T-helper 1 cell treated with Interleukin-12 subunit alpha and Interleukin-12 subunit beta and Interleukin-4 antibody, amounts not matched to agents 30 ng/mL and 1 ng/mL, for 36 hours (primary cell): ENCODE measurements around the gene CTCFL. TPM values are rescaled to one million over a fixed set of nuclear protein-coding genes. Genes with fewer than 3 reads are reported as not detected.

Experiments
- intact Hi-C: fragments of 100-400 bp; cut with micrococcal nuclease; formaldehyde crosslinking; loops from one replicate; pipeline ENCODE4 v1.15.1; 2024
- total RNA-seq: library from RNA; stranded (reverse); gene quantifications from 2 replicates; pipeline ENCODE4 v1.2.3, GENCODE V29; 2022

Gene CTCFL
- total RNA-seq, 1 donor from 2014 or later = not detected

DNA sequence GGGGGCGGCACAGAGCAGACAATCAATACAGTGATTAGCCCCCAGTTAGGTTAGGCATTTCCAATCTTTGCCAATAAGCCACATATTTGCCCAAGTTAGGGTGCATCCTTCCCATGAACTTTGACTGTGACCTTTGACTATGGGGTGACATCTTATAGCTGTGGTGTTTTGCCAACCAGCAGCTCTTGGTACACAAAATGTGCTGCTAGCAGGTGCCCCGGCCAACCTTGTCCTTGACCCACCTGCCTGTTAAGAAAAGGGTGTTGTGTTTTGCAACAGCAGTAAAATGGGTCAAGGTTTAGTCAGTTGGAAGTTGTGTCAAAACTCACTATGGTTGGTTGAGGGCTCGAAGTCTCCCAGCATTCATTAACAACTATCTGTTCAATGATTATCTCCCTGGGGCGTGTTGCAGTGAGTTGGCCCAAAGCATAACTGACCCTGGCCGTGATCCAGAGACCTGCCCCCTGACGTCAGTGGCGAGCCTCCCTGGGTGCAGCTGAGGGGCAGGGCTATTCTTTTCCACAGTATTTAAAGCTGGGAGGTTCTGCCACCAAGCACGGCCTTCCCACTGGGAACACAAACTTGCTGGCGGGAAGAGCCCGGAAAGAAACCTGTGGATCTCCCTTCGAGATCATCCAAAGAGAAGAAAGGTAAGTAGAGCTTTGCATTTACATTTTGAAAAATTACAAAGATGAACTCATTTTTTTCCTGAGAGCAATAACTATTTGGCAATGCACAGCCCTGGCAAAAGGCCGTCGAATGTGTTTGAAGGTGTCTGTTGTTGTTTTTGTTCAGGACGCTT lies 35.8 kb upstream of the CTCFL start, which contains the start of gene PCK1:
PCK1 (plus strand) TSS at position 557 of the 802 bp plus-strand sequence. CDS start 302 bp downstream, outside the sequence.
- intact Hi-C loops = no loop called here

DNA sequence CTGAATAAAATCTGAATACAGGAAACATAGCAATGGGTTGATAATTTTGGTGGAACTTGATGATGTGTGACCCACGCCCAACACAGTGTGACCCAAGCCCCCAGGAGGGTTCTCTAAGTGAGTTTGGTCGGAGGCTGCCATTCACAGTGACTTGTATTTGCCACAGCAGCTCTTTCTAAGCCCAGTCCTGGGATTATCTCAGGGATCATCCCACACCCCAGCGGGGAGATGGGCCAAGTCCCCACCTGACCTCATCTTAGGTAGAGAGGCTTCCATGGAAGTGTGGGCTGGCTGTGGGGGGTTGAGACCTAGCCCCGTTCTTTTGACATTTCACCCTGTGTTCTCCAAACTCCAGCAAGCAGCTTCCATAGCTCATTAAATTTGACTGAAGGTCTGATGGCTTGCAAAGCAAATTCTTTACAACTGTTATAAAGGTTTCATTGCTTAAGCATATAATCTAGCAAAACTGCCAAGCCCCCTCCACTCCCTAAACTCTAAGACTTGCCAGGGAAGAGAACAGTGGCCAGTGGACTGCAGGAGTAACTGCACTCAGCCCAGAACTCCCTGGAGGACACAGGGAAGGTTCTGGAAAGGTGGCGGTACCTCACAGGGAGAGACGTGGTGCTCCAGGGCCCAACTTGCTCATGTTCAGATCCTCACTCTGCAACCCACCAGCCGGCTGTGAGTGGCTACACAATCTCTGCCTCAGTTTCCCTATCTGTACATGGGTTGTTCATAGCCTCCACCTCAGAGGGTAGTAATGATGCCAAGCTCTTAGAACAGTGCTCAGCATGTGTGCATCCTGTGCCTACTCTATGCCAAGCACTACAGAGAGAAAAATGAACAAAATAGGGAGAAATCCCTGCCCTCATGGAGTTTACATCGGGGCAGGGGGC lies 35.0 kb upstream of the CTCFL start:
- intact Hi-C loops = no loop called here

DNA sequence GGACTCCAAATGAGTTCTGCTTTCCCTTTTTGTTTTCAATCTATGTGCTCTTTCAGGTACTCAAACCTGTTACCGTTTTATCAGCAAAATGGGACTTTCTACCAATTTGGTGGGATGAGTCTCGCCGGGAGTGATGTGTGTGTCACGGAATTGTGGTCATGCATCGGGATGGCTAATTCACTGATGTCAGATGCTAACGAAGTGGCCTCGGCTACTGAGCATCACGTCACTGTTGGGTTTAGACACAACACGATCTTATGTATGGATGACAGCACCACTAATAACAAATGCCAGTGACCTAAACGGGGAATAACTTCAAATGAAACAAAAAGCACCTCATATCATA lies 34.3 kb upstream of the CTCFL start:
- intact Hi-C loops = no loop called here

DNA sequence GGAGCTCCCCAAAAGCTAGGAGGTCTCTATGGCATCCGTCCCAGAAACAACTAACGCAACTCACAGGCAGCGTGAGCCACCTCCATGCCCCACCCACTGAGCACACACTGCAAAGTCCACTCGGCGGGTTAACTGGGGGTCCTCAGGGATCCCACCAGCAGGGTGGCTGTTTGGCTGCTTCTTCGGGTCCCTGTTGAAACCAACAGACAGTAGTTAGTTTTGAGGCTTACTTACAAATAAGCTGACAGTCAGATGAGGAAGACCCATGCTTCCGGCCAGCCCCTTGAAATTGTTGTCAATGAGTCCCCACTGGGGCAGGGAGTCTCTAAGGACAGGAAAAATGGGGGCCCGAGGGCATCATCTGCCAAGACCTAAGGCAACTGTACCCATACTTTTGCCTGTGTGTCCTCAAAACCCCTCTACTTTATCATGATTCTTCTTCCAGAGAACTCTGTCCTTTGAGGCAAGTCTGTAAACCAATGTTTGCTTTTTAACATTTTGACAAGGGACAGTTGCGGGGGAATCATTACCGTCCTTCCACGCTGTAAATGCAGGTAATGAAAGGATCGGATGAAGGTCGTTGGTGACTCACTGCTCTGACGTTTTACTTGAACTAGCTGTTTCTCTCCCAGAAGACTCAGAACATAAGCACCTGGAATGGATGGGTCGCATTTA lies 33.8 kb upstream of the CTCFL start:
- intact Hi-C loops = no loop called here

DNA sequence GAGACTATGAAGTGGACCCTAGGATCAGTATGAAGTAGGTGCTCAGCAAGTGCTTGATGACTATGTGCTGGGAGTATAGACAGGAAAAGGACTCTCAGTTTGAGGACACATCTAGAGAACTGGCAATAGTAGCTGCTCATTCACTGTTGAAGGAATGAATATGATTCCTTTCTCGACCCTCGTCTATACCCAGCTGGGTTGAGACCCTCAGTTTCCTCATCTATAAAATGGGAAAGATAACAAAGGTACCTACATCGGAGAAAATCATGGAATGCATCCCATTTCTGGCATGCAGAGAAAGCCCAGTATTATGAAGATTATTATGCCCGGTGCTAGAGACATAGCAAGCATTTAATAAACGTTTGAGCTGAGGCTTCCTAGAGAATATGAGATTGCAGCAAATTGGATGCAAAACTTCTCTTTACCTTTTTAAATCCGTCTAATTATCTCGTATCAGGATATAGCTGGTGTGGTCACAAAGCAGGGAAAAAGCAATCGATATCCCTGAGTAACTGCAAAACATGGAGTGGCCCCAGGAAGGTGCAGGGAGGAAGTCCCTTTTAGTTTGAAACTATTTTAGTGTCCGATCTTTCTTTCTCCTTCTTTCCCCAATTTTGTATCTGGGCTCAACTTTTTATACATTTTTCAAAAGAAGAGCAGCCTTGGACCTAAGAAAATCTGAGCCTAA lies 33.1 kb upstream of the CTCFL start:
- intact Hi-C loops = no loop called here

DNA sequence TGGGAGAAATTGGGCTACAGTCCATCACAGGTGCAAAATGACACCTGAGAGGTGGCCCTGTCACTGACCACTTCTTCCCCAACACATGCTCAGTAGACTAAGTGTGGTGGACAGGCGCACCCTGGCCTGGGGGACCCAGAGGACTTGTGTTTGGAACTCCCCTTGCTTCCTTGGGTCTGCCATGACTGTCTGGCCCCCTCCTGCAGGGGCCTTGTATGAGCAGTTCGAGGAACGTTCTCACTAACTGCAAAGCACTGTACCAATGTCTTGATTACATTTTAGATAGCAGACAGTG lies 32.0 kb upstream of the CTCFL start:
- intact Hi-C loops = no loop called here

DNA sequence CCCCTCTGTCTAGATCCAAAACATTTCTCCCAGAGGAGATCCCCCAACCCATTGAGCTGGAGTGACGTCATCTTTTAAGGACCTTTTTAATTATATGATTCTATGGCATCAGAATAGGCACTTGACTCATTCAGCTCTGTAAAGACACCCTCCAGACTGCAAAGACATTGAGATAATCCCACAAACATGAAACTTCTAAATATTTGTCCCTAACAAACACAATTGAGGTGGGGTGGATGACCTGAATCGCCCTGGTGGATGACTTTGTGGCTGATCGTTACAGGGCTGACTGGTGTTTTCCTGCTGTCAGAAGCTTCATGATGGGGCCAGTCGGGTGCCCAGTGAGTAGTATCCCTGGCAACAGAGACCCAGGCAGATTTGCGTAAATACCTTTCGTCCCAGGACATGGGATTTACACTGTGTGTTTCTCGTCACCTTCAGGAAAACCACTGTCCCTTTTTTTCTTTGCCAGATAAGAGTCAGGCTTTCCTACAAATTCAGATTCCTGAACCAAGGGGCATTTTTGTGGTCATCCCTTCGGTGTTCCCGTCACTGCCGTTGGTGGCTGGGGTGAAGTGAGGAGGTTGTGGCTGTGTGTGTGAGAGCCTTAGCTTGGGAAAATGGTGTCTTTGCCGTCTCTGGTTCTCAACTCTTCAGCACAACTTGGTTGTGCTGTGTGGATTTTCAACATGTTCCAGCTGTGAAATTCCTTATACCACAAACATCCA lies 30.7 kb upstream of the CTCFL start:
- intact Hi-C loops = no loop called here

DNA sequence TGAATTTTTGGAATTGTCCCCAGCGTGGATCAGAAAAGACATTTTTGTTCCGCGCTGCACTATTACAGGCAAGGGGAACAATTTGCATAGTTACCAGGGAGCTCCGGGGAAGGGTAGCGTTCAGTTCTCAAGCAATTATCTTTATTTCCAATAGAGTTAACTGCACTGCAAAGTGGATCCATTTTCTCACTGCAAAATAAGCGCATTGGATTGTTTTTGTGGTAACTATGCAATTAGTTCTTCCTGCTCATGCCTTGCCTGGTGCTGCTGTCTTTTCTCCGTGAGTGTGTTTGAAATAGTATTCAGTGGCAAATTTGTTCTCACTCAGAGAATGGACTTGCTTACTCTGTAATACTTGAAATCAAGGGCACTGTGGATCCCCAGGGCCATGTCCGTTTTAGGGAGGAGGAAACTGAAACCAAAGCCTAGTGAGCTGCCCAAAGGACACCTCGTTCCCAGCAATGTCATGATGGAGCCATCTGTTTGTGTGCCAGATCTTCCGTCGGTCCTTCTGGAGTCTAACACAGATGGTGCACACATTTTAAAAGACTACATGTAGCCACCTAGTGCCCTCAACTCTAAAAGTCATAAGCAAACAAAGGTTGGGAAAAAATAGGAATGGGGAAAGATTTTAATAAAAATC lies 28.6 kb upstream of the CTCFL start:
- intact Hi-C loops = no loop called here

DNA sequence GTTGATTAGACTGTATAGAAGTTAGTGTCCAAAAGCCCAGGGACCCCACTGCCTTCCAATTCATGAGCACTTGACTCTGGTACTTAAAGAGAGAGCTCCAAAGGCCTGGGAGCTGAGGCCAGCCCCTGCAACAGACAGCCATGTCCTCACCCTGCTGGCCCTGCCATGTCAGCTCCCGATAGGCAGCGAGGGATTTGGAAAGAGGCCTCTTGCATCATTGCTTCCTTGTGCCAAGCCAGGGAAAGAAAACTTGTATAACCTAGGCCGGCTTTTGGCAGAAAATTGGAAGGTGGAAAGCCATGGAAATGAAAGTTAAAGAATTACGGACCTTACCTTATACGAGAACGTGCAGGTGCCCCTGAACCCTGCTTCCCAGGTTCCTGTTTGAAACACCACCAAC lies 27.5 kb upstream of the CTCFL start:
- intact Hi-C loops = no loop called here

DNA sequence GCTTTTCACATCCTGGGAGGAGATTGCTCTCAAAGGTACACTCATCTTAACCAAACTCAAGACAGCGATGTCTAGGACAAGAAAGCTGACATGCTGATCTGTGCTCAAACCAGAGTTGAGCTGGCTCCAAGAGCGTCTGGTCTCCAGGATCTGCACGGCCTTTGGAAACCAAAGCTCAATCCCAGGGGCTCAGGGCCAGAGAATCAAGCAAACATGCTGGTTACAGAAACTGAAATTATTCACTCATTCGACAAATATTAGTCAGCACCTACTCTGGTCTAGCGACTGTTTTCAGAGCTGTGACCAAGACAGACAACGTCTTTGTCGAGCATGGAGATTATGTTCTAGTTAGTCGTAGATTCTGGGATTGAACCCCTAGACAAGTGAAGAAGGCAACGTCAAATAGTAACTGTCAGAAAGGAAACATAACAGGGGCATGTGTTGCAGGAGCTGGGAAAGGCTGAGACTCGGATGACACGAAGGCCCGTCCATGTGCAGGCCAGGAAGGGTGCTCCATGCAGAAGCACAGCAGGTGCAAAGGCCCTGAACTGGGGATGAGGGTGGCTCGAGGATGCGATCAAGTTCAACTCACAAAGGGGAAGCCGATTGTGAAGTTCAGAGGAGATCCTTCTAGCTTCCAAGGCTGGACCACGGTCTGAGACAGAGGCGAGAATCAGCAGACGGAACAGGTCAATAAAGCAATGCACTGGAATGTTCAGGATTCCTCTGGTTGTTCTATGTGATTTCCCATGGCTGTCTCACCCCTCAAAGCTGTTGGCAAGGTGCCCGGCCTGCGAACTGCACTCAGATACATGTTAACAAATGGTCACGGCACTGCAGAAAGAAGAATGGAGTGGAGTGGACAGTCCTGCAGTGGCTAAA lies 23.5 kb upstream of the CTCFL start:
- intact Hi-C loops = no loop called here

DNA sequence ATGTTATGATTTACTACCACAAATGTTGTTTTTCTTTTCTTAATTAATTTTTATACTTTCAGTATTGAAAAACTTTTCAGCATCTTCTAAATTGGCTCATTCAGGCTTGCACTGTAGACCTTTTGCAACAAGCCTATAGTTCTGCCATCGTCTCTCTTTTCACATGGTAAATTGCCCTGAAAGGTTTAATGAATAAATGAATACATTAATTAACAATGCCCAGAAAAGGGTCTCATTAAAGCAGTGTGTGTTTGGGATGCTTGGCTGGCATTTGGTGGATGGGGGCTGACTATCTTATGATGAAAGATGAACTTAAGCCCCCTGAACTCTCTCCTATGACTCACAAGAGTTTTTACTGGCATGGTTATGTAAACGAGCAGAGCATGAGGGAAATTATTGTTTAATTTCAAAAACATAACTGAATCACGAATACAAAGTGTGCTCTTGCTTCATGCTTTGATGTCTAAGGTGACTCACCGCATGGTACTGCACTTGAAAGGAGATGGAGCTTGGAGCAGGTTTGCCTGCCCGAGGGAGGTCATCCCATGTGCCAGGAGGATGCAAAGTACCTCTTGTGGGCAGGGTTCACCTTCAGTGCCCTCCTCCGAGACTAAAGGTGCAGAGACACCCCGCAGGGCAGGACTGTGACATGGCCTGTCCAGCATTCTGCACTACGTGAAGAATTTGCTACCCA lies 22.2 kb upstream of the CTCFL start:
- intact Hi-C loops = no loop called here

DNA sequence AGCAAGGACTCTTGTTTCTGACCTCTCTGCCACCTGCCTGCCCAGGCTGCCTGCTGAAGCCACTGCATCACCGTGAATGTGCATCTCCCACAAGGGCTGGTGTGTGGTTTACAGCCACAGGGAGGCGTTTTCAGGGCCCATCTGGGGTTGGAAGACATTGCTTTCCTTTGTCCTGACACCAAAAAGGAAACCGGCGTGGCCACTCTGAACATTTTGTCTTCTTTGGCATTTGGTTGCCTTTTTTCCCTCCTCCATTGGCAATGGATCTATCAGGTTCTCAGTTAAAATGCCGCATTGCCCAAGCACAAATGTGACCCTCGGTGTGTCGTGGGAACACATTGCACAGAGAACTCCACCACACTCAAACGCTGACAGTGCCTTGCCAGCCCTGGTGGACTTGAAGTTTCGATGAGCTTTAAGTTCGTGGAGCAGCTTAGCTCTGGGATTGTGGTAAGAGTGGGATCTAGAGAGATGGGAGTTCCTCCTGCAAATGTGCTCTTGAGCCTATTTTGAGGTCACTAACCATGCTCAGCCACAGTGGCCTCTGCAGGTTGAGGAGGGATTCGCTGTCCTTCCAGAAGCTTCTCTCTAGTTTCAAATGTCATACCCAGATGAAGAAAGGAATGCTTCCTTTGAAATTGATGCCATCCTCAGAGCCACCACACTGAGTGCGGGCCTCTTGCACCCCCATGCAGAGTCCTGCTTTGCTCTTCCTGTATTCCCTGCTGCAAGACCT lies 21.2 kb upstream of the CTCFL start:
- intact Hi-C loops = no loop called here

DNA sequence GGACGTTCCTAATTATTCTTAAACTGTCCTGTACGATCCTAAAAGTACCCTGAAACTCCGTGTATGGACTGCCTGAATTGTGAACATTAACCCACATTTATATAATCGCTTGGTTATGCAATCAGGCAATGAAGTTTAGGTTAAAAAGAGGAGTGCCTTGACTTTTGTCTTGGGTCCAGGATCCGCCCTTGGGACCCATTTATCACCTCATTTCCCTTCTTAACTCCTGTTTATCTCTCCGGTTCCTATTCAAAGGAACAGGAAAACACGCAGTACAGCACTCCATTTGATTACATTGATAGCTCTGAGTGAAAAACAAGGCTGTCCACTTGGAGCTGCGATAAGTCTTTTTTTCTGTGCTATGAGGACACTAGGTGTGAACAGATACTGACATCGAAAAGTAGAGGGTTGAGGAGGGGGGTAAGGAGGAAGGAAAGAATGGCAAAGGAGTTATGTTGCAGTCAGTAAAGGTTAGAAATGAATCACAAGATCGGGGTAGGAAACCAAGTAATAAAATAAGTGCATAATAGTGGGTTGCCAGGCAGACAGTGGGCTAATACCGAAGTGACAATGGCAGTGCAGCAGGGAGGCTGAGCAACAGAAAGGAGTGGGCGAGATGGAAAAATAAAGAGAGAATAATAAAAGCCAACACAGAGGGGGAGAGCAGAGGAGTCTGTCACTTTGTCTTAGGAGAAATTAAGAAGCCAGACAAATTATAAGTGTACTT lies 20.1 kb upstream of the CTCFL start:
- intact Hi-C loops = no loop called here

DNA sequence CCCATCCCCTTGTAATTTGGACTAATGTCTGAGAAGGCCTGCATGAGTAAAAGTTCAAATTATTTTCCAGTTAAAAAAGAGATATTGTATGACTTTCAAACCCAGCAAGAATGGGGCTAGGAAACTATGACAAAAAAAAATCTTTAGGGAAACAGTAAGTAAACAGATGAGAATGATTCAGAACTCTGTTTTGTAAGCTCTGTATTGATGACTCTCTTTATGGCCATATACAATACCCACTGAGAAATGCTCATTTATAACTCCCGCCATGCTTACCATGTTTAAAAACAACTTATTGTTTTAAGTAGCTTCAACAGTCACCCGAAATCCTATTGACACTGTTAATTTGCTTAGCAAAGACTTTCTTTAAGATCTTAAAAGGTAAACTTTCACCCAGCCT lies 18.8 kb upstream of the CTCFL start:
- intact Hi-C loops = no loop called here

DNA sequence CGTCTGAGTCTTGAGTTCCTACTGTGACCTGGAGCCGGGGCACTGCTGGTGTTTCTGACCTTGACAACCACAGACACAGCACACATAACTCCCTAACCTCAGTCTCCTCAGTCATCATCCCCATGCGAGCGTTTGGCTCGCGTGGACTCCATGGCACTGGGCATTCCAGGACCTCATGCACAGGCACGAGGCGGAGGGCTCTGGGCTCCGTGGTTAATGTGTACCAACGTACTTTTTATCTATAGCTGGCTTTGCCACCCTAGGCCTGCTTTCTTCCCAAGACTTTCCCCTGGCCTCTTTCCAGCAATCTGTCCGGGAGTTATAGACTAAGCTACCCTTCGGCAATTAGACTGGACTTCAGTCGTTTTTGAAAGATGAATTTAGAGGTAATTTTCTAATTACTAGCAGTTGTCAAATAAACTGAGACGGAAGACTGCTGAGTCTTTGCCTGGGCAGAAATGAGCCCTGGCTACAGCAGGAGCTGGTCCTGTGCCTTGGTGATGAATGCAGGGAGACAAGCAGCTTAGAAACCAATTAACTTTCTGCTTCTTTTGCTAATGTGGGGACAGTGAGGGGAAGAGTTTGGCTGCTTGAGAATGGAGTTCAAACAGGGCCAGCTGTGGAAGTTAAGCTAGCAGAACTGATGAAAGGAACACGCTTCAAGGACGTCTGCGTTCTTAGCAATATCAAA lies 16.1 kb upstream of the CTCFL start:
- intact Hi-C loops = no loop called here

DNA sequence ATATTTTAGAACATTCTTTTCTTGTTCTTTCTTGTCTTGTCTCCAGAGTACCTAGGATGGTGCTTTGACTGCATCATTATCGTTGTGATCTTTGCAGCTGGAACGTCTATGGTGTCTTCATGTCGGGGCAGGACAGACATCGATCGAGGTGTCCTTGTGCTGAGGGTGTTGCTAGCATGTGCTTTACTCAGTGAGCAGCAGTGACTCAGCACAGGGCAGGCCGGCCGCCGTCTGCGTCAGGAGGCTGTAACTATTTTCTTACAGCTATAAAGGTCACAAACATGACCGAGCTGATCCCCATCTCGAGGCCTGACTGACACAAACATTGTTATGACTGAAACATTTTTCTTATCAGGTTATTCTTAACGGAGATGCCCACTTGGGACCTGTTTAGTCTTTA lies 14.9 kb upstream of the CTCFL start:
- intact Hi-C loops = no loop called here

DNA sequence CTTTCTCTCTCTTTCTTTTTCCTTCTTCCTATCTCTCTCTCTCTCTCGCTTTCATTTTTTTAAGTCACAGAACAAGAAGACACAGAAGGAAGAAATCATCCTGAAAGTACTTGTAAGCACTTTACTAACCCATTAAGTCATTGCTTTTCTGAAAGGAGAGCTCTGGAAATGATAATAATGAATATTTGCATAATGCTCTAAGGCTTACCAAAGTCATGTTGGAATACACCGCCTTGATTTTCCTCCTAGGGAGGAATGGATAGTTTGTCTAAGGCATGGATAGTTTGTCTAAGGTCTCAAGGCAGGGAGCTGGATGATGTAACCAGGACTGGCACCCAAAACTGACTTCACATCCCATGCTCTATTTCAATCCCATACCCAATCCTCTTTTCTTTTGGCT lies 12.9 kb upstream of the CTCFL start:
- intact Hi-C loops = no loop called here
